WI38 (cell line): ENCODE measurements around the gene CLDN11.

Source experiments
- H3K4me3 ChIP-seq: 2 replicates; pipeline ENCODE4 v1.5.1; 2011; ENCODE audit warnings: low read depth, mild to moderate bottlenecking, control low read depth, low read length
- TF ChIP-seq, protein P1 (sequence below): IDR thresholded peaks from 2 replicates; pipeline ENCODE4 v1.5.1; 2012; ENCODE audit warnings: low read depth, mild to moderate bottlenecking, control low read depth, low read length

The CLDN11 gene

DNA sequence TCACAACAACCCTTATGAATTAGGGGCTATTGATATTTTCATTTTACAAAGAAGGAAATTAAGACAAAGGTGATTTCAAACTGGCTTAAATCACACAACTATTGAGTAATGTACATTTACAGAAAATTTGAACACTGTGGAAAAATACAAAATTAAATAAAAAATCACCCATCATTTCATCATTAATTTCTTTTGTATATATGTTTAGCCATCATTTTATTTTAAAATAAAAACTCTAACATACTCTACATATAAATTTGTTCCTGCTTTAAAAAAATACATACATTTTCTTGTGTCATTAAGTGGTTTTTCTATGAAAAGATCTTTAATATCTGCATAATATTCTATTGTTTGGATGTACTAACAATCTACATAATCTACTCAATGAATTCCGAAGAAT is 20.2 kb downstream of the CLDN11 start:
- TF ChIP-seq, protein P1, sequence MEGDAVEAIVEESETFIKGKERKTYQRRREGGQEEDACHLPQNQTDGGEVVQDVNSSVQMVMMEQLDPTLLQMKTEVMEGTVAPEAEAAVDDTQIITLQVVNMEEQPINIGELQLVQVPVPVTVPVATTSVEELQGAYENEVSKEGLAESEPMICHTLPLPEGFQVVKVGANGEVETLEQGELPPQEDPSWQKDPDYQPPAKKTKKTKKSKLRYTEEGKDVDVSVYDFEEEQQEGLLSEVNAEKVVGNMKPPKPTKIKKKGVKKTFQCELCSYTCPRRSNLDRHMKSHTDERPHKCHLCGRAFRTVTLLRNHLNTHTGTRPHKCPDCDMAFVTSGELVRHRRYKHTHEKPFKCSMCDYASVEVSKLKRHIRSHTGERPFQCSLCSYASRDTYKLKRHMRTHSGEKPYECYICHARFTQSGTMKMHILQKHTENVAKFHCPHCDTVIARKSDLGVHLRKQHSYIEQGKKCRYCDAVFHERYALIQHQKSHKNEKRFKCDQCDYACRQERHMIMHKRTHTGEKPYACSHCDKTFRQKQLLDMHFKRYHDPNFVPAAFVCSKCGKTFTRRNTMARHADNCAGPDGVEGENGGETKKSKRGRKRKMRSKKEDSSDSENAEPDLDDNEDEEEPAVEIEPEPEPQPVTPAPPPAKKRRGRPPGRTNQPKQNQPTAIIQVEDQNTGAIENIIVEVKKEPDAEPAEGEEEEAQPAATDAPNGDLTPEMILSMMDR = no peak
- H3K4me3 ChIP-seq = no peak overlapping the region

DNA sequence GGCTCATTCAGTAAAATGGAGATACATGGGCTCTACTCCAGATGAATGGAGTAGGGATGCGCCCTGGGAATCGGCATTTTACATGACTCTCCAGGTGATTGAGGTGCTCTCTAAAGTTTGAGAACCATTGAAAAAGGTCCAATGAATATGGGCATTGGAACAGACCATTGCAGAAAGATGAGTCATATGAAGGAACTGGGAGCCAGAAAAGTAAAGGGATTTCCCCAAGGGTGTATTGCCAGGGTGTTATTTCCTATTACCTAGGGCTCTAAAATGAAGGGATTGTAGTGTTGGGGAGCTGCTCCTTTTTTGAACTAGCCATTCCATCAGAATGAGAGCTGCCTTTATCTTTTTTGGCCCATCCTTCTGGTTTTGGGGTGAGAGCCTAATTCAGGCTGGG is 21.7 kb downstream of the CLDN11 start:
- H3K4me3 ChIP-seq = no peak overlapping the region
- TF ChIP-seq, protein P1 = no peak

DNA sequence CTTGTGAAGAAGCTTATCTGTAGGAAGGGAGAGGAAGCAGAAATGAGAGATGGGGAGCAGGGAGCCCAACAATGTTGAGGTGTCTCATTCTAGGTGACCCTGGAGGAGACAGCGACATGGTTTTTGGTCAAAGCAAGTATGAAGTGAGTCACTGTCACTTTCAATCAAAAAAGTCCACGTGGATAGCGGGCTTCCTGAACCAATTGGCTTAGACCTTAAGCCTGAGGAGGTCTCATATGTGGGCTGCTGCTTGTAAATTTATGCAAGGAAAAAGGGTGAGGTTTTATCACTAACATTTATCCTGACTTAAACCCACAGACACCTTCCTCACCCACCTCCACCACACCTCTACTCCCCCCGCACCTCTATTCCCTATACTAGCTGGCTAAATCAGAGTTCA is 22.7 kb downstream of the CLDN11 start:
- TF ChIP-seq, protein P1 = no peak
- no peak overlapping the region for H3K4me3 ChIP-seq

DNA sequence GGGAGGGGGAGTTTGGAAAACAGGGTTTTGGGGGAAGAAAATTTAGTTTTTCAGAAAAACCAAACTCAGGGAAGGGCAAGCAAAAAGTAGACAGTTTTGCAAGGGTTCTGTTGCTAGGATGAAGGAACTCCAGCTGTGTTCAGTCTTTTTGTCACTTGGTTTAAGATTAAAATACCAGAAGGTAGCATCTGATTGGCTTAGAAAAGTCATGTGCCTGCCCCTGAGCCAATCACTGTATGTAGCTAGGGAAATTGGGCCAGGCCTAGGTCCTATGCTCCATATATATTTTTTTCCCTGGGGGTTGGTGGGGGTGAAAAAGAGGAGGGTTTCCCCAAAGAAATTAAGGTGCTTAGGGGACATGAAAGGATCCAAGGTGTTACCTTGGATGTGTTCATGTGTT is 24.3 kb downstream of the CLDN11 start:
- TF ChIP-seq, protein P1 = no peak
- H3K4me3 ChIP-seq = no peak overlapping the region

DNA sequence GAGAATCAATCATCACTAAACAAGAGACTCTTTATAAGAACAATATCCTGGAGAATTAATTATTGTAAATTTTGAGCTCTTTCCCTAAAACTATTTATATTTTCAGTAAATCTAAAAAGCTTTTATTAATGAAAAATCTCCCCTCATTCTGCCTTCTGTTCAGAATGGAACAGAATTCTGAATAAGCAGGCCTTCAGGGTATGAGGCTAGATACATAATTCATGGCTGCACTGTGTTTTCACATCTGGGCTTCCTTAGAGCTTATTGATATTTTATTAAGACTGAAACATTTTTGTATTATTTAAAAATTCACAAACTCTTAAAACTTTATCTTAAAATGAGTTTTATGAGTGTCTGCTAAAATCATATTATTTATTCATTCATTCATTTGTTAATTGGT is 24.8 kb downstream of the CLDN11 start:
- TF ChIP-seq, protein P1 = no peak
- H3K4me3 ChIP-seq = no peak overlapping the region

DNA sequence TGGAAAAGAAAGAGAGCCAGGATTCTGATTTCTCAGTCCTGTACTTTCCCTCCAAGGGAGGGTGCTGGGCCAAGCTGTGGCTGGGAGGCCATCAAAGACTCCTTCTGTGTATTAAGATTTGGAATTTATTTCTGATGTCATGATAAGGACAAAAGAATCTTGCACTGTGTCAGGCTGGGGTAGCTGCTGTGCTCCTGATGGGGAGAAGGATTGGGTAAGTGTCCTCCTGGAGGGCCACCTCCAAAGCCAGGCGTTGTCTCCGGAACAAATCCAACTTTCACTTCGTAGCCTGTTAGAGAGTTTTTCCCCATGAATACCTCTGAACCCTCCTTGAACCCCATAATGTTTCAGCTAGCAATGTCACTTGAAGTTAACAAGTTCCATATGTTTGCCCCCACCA is 29.9 kb downstream of the CLDN11 start:
- TF ChIP-seq, protein P1 = no peak
- peak overlapping the region; percentile 45 for H3K4me3 ChIP-seq

DNA sequence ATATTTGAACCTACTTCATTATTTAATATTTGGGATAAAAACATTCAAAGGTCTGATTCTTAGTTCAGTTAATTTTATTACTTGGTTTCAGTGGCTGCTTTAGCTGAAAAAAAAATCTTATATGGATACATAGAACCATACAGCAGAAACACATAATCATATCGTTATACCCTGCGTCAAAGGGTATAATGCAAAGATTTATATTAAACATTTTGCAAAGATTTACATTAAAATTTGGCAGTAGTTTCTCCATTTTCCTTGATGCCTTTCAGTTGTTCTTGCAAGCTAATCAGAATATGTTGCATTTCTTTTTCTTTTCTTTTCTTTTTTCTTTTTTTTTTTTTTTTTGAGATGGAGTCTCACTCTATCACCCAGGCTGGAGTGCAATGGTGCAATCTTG is 31.4 kb downstream of the CLDN11 start:
- no peak overlapping the region for H3K4me3 ChIP-seq
- TF ChIP-seq, protein P1 = no peak
